ENCODE results near the gene TMEM92. TPM values are rescaled to one million over a fixed set of nuclear protein-coding genes. Genes with fewer than 3 reads are reported as not detected.

TMEM92 gene
- total RNA-seq, 4 donors from 2014 or later = 1.3 TPM; not detected in 3

DNA sequence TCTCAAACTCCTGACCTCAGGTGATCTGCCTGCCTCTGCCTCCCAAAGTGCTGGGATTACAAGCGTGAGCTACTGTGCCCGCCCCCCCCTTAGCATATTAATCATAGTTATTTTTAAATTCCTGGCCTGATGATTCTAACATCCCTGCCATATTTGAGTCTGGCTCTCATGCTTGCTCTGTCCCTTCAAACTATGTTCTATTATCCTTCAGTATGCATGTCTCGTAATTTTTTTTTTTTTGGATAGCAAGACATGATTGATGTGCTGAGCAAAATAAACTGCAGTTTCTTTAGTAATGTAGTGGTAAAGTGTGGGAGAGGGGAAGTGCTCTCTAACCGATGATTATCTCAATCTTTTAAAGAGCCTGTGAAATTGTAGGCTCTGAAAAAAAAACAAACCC is 34.3 kb upstream of the TMEM92 start:
- Histone ChIP-seq H3K27me3 (no peaks in the 10 kb centered on the region), H3K27ac (no peak overlapping the region), H3K36me3 (no peaks in the 10 kb centered on the region), H3K9me3 (no peaks in the 10 kb centered on the region), H3K4me3 (no peak overlapping the region), H3K4me1 (peaks cover 7% of the 10 kb centered on the region)
- TF ChIP-seq POLR2AphosphoS5 (IDR thresholded peaks at IDR 0.05) = no peak
- no peak for TF ChIP-seq POLR2A (IDR thresholded peaks at IDR 0.05)
- no peak for TF ChIP-seq EP300 (IDR thresholded peaks at IDR 0.05)
- TF ChIP-seq CTCF (IDR thresholded peaks at IDR 0.05) = no peak
- no peak for DNase-seq (ENCODE audit: low spot score in 2 of 2)
- whole genome bisulfite sequencing = 44% methylated on average over 4 of the region's 4 CpGs

DNA sequence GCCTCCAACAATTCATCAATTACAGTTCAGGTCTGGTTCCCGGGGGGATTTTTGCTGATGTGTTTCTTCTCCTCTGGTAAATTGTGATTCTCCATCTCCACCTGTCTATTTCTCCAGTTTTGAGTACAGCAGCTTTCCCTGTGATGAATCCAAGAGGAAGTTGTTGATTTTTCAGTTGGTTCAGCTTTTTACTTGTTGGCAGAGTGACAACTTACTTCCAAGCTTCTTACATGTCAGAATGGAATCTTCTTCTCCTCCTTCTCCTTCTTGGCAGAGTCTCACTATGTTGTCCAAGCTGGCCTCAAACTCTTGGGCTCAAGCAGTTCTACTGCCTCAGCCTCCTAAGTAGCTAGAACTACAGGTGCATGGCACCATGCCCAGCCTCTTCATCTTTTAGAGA is 33.4 kb upstream of the TMEM92 start:
- H3K4me1 ChIP-seq = peaks cover 7% of the 10 kb centered on the region
- no peak overlapping the region for H3K4me3 ChIP-seq
- TF ChIP-seq CTCF (IDR thresholded peaks at IDR 0.05) (no peak), POLR2A (IDR thresholded peaks at IDR 0.05) (no peak), POLR2AphosphoS5 (IDR thresholded peaks at IDR 0.05) (no peak), EP300 (IDR thresholded peaks at IDR 0.05) (no peak)
- H3K9me3 ChIP-seq = no peaks in the 10 kb centered on the region
- no peaks in the 10 kb centered on the region for H3K36me3 ChIP-seq
- H3K27ac ChIP-seq = no peak overlapping the region
- 94% methylated on average over 1 of the region's 1 CpG for WGBS
- no peak for DNase-seq (ENCODE audit: low spot score in 2 of 2)
- H3K27me3 ChIP-seq = no peaks in the 10 kb centered on the region

DNA sequence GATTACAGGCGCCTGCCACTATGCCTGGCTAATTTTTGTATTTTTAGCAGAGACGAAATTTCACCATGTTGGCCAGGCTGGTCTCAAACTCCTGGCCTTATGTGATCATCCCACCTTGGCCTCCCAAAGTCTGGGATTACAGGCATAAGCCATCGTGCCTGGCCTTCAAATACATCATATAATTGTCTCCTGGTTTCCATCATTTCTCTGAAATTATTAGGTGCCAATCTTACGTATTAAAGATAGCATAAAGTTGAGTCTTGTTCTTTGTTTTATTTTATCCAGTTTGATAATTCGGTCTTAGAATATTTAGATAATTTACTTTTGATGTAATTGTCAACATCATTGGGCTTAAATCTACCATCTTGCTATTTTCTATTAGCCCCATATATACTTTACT is 32.8 kb upstream of the TMEM92 start:
- no peak overlapping the region for H3K4me3 ChIP-seq
- H3K27ac ChIP-seq = no peak overlapping the region
- TF ChIP-seq POLR2AphosphoS5 (IDR thresholded peaks at IDR 0.05) (no peak), CTCF (IDR thresholded peaks at IDR 0.05) (no peak), EP300 (IDR thresholded peaks at IDR 0.05) (no peak), POLR2A (IDR thresholded peaks at IDR 0.05) (no peak)
- no peaks in the 10 kb centered on the region for H3K36me3 ChIP-seq
- no peak for DNase-seq (ENCODE audit: low spot score in 2 of 2)
- peaks cover 7% of the 10 kb centered on the region for H3K4me1 ChIP-seq
- H3K27me3 ChIP-seq = no peaks in the 10 kb centered on the region
- 83% methylated on average over 5 of the region's 5 CpGs for WGBS
- H3K9me3 ChIP-seq = no peaks in the 10 kb centered on the region

DNA sequence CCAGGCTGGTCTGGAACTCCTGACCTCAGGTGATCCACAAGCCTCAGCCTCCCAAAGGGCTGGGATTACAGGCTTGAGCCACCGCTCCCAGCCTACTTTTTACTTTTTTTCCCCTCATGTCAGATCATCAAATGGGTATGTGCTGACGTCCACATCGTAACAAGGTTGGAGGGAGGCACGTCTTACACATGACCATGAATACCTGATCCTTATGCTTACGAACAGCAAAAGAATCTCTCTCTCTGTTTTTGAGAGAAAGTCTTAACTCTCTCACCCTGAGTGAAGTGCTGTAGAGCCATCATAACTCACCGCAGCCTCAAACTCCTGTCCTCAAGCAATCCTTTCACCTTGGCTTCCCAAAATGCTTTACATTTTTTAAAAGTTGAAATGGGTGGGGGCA is 29.5 kb upstream of the TMEM92 start:
- no peaks in the 10 kb centered on the region for H3K36me3 ChIP-seq
- H3K9me3 ChIP-seq = no peaks in the 10 kb centered on the region
- 85% methylated on average over 6 of the region's 6 CpGs for WGBS
- H3K4me1 ChIP-seq = no peaks in the 10 kb centered on the region
- no peak overlapping the region for H3K4me3 ChIP-seq
- H3K27ac ChIP-seq = no peak overlapping the region
- TF ChIP-seq POLR2AphosphoS5 (IDR thresholded peaks at IDR 0.05) (no peak), POLR2A (IDR thresholded peaks at IDR 0.05) (no peak), EP300 (IDR thresholded peaks at IDR 0.05) (no peak), CTCF (IDR thresholded peaks at IDR 0.05) (no peak)
- no peak for DNase-seq (ENCODE audit: low spot score in 2 of 2)
- no peaks in the 10 kb centered on the region for H3K27me3 ChIP-seq

GRCh38 chr17:50248255-50248654 is 26.0 kb upstream of the TMEM92 start:
- TF ChIP-seq EP300 (IDR thresholded peaks at IDR 0.05) (no peak), POLR2AphosphoS5 (IDR thresholded peaks at IDR 0.05) (no peak), POLR2A (IDR thresholded peaks at IDR 0.05) (no peak), CTCF (IDR thresholded peaks at IDR 0.05) (no peak)
- Histone ChIP-seq H3K27ac (no peak overlapping the region), H3K4me3 (no peak overlapping the region), H3K27me3 (no peaks in the 10 kb centered on the region), H3K4me1 (no peaks in the 10 kb centered on the region), H3K36me3 (no peaks in the 10 kb centered on the region), H3K9me3 (no peaks in the 10 kb centered on the region)
- DNase-seq (ENCODE audit: low spot score in 2 of 2) = no peak
- 65% methylated on average over 2 of the region's 2 CpGs for WGBS
